ENCODE measurements around the gene SLC6A6.

The SLC6A6 gene

DNA sequence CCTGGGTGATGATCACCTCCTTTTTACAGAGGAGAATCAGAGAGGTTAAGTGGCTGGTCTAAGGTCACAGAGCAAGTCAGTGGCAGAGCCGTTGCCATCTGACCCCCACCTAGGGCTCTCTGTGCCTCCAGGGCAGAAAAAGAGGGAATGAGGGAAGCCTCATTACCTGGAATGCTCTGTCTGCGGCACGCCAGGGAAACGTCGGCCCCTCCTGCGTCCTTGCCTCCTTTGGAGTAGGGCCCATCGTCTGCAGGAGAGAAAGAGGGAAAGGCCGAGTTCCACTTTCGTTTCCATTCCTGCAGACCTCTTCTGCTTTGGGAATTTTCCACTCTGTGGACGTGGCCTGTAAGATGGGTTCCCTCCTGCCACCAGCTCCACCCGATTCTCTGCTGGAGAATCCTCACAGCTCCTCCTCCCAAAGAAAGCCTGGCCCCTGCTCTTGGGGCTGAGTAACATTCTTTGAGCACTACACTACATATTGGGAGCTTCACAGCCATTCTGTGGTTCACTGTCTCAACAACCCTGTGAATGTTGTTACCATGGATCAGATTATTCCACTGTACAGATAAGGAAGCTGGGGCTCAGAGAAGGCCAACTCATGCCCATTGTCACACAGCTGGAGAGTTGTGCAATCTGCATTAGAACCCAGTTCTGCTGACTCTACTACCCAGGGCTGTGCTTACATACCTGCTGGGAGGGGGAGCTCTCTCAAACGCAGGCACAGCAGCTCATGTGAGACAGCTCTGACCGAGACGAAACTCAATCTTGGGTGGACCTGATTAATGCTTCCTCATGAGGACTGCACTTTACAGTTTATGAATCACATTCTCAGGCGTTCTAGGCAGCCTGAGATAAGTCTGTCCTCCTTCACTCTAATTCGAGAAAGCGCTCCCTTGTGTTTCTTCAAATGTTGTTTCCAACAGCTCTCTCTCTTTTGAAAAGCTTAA is 123.6 kb downstream of the SLC6A6 start:
- Histone ChIP-seq H3K4me3 (ENCODE audit: low read length) (no peak overlapping the region), H3K36me3 (ENCODE audit: insufficient read depth, low read length) (no peaks in the 10 kb centered on the region), H3K27me3 (ENCODE audit: insufficient read depth, low read length) (peaks cover 17% of the 10 kb centered on the region), H3K4me1 (ENCODE audit: insufficient read depth, low read length) (no peaks in the 10 kb centered on the region), H3K9me3 (ENCODE audit: low read length) (no peaks in the 10 kb centered on the region), H2AFZ (ENCODE audit: low read depth, low read length) (no peak overlapping the region)

GRCh38 chr3:14528081-14528480 is 125.7 kb downstream of the SLC6A6 start:
- no peak overlapping the region for H3K4me3 ChIP-seq (ENCODE audit: low read length)
- H3K4me1 ChIP-seq (ENCODE audit: insufficient read depth, low read length) = no peaks in the 10 kb centered on the region
- H2AFZ ChIP-seq (ENCODE audit: low read depth, low read length) = no peak overlapping the region
- H3K9me3 ChIP-seq (ENCODE audit: low read length) = no peaks in the 10 kb centered on the region
- no peaks in the 10 kb centered on the region for H3K36me3 ChIP-seq (ENCODE audit: insufficient read depth, low read length)
- H3K27me3 ChIP-seq (ENCODE audit: insufficient read depth, low read length) = peaks cover 17% of the 10 kb centered on the region

DNA sequence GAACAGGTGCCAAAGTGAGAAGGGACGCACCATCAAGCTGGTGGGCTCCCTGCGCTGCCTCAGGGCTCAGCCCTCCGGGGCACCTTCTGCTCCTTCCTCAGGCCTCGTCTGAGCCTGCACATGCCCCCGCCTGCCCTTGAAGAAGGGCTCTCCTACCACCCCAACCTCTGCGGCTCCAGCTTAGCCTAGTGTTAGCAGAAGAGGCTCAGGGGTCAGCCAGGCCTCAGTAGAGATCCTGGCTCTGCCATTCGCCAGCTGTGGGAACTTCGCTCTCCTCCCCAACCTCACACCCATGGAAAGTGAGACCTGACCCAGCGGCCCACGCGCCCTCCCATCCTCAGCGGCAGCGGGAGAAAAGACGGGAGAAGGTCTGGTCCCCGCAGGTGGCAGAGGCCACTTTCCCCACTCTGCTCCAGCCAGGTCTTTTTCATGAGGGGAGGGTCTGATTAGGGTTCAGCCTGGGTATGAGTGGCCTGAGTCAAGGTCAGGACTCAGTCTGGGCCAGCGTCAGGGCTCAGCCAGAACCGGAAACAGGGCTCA is 129.5 kb downstream of the SLC6A6 start:
- no peaks in the 10 kb centered on the region for H3K9me3 ChIP-seq (ENCODE audit: low read length)
- H3K4me1 ChIP-seq (ENCODE audit: insufficient read depth, low read length) = peaks cover 10% of the 10 kb centered on the region
- peaks cover 29% of the 10 kb centered on the region for H3K27me3 ChIP-seq (ENCODE audit: insufficient read depth, low read length)
- no peak overlapping the region for H3K4me3 ChIP-seq (ENCODE audit: low read length)
- no peak overlapping the region for H2AFZ ChIP-seq (ENCODE audit: low read depth, low read length)
- H3K36me3 ChIP-seq (ENCODE audit: insufficient read depth, low read length) = no peaks in the 10 kb centered on the region

DNA sequence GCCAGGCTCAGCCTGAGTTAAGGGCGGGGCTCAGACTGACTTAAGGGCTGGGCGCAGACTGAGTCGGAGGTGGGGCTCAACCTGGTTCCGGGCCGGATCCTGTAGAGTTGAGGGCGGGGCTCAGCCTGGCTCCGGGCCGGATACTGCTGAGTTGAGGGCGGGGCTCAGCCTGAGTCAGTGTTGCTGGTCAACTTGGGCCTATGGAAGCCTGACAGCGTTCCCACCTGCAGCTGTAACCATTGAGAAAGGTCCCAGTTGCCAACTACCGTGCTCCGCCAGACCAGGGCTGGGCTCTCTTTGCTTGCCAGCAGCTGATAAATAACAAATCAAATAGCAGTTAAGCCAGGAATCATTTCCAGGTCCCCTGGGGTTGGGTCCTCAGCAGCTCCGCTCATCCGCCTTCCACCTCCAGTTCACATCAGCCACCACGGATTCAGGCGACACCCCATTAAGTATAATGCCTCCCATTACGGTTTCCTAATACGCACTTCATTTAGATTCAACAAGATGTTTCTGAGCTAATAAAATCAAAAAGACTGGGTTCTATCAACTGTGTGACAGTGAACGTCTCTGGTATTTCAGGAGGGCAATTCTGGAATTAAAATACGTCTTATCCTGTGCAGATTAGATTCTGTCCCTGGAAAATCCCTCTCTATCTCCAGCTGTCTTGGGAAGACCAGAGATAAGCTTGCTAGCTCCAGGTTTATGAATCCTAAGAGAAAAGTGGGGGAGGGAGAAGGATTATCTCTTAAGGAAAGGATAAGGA is 130.5 kb downstream of the SLC6A6 start:
- Histone ChIP-seq H3K4me3 (ENCODE audit: low read length) (no peak overlapping the region), H3K36me3 (ENCODE audit: insufficient read depth, low read length) (no peaks in the 10 kb centered on the region), H3K9me3 (ENCODE audit: low read length) (no peaks in the 10 kb centered on the region), H3K4me1 (ENCODE audit: insufficient read depth, low read length) (peaks cover 10% of the 10 kb centered on the region), H2AFZ (ENCODE audit: low read depth, low read length) (no peak overlapping the region), H3K27me3 (ENCODE audit: insufficient read depth, low read length) (peaks cover 29% of the 10 kb centered on the region)

- H3K9me3 ChIP-seq (ENCODE audit: low read length) = no peaks in the 10 kb centered on the region
- peaks cover 10% of the 10 kb centered on the region for H3K4me1 ChIP-seq (ENCODE audit: insufficient read depth, low read length)
- H3K27me3 ChIP-seq (ENCODE audit: insufficient read depth, low read length) = peaks cover 29% of the 10 kb centered on the region
- no peak overlapping the region for H3K4me3 ChIP-seq (ENCODE audit: low read length)
- H3K36me3 ChIP-seq (ENCODE audit: insufficient read depth, low read length) = no peaks in the 10 kb centered on the region
- H2AFZ ChIP-seq (ENCODE audit: low read depth, low read length) = no peak overlapping the region
These were observed 131.1 kb downstream of the SLC6A6 start for GRCh38 chr3:14533457-14533958.

DNA sequence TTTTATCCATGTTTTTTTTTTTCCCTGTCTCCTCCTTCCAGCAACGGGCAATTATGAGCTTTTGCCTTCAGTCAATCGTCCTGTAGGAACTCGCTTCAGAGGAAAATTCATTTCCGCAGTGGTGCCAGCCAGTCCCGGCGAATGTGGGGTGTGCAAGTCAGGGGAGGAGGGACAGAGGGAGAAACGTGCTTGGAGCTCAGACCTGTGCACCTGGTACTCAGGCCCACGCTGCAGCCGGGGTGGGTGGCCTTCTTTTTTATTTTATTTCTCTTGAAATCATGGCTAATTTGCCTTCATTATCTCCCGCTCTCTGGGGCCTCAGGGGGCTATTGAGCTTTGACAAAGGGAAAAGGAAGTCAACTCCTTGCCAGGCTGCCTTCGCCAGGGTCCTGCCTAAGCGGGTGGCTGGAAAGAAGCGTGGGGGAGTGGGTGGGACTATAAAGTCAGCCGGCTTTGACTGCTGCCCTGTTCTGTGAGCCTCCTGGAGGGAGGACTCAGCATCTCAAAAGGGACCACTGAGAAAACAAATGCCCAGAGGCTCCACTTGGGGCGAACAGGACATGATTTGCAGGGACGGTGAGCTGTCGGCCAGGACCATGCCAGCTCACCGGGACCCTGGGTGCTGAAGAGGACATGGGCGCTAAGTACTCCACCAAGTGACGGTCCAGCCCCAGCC is 132.2 kb downstream of the SLC6A6 start:
- H2AFZ ChIP-seq (ENCODE audit: low read depth, low read length) = no peak overlapping the region
- peaks cover 10% of the 10 kb centered on the region for H3K4me1 ChIP-seq (ENCODE audit: insufficient read depth, low read length)
- no peak overlapping the region for H3K4me3 ChIP-seq (ENCODE audit: low read length)
- H3K9me3 ChIP-seq (ENCODE audit: low read length) = no peaks in the 10 kb centered on the region
- no peaks in the 10 kb centered on the region for H3K36me3 ChIP-seq (ENCODE audit: insufficient read depth, low read length)
- H3K27me3 ChIP-seq (ENCODE audit: insufficient read depth, low read length) = peaks cover 29% of the 10 kb centered on the region

DNA sequence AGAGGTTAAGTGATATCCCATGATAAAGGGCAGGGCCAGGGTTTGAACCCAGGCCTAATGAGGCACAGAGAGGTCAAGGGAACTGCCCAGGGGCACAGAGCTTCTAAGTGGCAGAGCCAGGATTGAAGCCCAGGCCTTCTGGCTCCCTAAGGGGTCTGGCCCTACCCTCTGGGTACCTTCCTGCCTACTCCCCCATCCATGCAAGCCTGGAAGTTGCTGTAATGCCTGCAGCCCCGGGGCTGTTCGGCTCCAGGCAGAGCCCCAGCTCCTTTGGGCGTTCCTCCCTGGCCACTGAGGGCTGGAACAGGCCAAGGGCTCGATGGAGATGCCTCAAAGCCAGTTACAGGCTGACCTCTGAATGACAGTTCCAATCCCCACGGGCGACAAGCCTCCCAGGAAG is 133.2 kb downstream of the SLC6A6 start:
- Histone ChIP-seq H3K4me1 (ENCODE audit: insufficient read depth, low read length) (peaks cover 10% of the 10 kb centered on the region), H2AFZ (ENCODE audit: low read depth, low read length) (no peak overlapping the region), H3K36me3 (ENCODE audit: insufficient read depth, low read length) (no peaks in the 10 kb centered on the region), H3K9me3 (ENCODE audit: low read length) (no peaks in the 10 kb centered on the region), H3K27me3 (ENCODE audit: insufficient read depth, low read length) (peaks cover 29% of the 10 kb centered on the region), H3K4me3 (ENCODE audit: low read length) (no peak overlapping the region)

GRCh38 chr3:14536055-14536815 is 133.8 kb downstream of the SLC6A6 start:
- H3K4me3 ChIP-seq (ENCODE audit: low read length) = no peak overlapping the region
- no peaks in the 10 kb centered on the region for H3K36me3 ChIP-seq (ENCODE audit: insufficient read depth, low read length)
- peaks cover 10% of the 10 kb centered on the region for H3K4me1 ChIP-seq (ENCODE audit: insufficient read depth, low read length)
- no peaks in the 10 kb centered on the region for H3K9me3 ChIP-seq (ENCODE audit: low read length)
- H3K27me3 ChIP-seq (ENCODE audit: insufficient read depth, low read length) = peaks cover 29% of the 10 kb centered on the region
- no peak overlapping the region for H2AFZ ChIP-seq (ENCODE audit: low read depth, low read length)

- Histone ChIP-seq H3K9me3 (ENCODE audit: low read length) (no peaks in the 10 kb centered on the region), H3K4me1 (ENCODE audit: insufficient read depth, low read length) (peaks cover 10% of the 10 kb centered on the region), H2AFZ (ENCODE audit: low read depth, low read length) (no peak overlapping the region), H3K4me3 (ENCODE audit: low read length) (no peak overlapping the region), H3K27me3 (ENCODE audit: insufficient read depth, low read length) (peaks cover 29% of the 10 kb centered on the region), H3K36me3 (ENCODE audit: insufficient read depth, low read length) (no peaks in the 10 kb centered on the region)
These were observed 134.6 kb downstream of the SLC6A6 start for GRCh38 chr3:14536837-14537589.

GRCh38 chr3:14537590-14538450 is 135.4 kb downstream of the SLC6A6 start:
- H2AFZ ChIP-seq (ENCODE audit: low read depth, low read length) = no peak overlapping the region
- H3K27me3 ChIP-seq (ENCODE audit: insufficient read depth, low read length) = peaks cover 24% of the 10 kb centered on the region
- H3K4me3 ChIP-seq (ENCODE audit: low read length) = no peak overlapping the region
- no peaks in the 10 kb centered on the region for H3K36me3 ChIP-seq (ENCODE audit: insufficient read depth, low read length)
- no peaks in the 10 kb centered on the region for H3K9me3 ChIP-seq (ENCODE audit: low read length)
- peaks cover 10% of the 10 kb centered on the region for H3K4me1 ChIP-seq (ENCODE audit: insufficient read depth, low read length)

DNA sequence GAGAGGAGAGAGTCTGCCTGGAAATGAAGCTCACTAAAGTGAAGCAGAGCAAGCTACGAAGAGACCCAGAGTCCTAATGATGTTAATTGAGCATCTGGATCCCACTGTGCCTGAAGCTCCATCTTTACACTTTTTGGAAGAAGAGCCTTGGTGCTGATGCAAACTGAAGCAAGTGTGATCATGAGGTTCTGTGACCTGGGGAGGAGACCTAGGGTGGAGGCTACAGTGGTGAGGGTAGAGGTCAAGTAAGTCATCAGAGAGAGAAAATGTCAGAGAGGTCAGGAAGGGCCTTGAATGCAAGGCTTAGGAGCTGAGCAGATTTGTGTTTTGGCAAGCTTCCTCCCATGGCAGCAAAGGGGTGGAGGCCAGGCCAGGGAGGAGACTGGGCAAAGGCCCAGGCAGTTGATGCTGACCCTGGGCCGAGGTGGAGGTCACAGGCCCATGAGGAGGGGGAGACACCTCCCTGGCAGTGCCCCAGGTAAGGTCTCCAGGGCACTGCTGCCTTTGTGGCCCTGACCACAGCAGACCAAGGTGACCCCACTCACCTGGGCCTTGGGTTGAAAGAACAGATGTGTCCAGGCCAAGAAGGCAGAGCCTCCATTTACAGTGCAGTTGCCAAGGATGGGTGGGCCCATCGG is 136.2 kb downstream of the SLC6A6 start:
- H3K4me1 ChIP-seq (ENCODE audit: insufficient read depth, low read length) = peaks cover 10% of the 10 kb centered on the region
- no peaks in the 10 kb centered on the region for H3K9me3 ChIP-seq (ENCODE audit: low read length)
- no peaks in the 10 kb centered on the region for H3K36me3 ChIP-seq (ENCODE audit: insufficient read depth, low read length)
- H3K27me3 ChIP-seq (ENCODE audit: insufficient read depth, low read length) = peaks cover 22% of the 10 kb centered on the region
- H3K4me3 ChIP-seq (ENCODE audit: low read length) = no peak overlapping the region
- no peak overlapping the region for H2AFZ ChIP-seq (ENCODE audit: low read depth, low read length)
